Upper lobe of left lung (tissue), 4 donors: ENCODE results near the gene FAM53B.

ENCODE experiments used
- CTCF ChIP-seq, 6 experiments: fragments of 450-650 bp in 4 of 6; fragments of 200-600 bp in 2 of 6; sonication (generic) in 2 of 6; IDR thresholded peaks; one replicate each; pipeline ENCODE4 v1.5.1; 2016 to 2019; ENCODE audit warnings: antibody characterized with exemption in 6 of 6
- EP300 ChIP-seq, 4 donors: sonication (generic); formaldehyde crosslinking; IDR thresholded peaks; one replicate each; pipeline ENCODE4 v1.5.1; 2017; ENCODE audit warnings: antibody characterized with exemption in 4 of 4, control low read depth in 2 of 4
- POLR2A ChIP-seq, 4 donors: fragments of 450-650 bp; IDR thresholded peaks; one replicate each; pipeline ENCODE4 v1.5.1; 2016 to 2017; ENCODE audit warnings: antibody characterized with exemption in 4 of 4, mild to moderate bottlenecking in 2 of 4
- POLR2AphosphoS5 ChIP-seq, 2 donors: sonication (generic); formaldehyde crosslinking; IDR thresholded peaks; one replicate each; pipeline ENCODE4 v1.5.1; 2017; ENCODE audit warnings: antibody characterized with exemption in 2 of 2

DNA sequence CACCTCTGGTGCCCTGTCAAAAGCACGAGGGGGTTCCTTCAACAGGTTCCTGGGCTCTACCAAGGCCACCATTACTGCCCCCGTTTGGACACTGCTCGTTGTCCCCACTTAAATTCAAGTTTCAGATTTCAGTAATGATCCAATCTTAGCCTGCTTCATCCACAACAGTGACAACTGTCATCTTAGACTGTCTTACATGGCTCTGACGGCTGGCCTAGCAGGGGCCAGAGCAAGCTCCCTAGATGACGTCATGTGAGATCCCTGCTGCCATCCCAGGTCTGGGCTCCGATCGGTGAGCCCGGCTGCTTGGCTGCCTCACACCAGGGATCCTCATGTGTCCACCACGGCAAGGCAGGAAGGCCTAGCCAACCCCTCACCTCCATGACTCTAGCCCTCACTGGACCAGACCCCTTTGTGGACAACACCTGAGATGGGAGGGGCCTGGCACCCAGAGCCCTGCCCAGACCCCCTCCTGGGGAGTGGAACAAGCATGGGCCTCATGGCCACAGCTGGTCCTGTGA is 82.5 kb downstream of the FAM53B start:
- TF ChIP-seq POLR2A (IDR thresholded peaks at IDR 0.05) (no peak), CTCF (IDR thresholded peaks at IDR 0.05) (no peak), POLR2AphosphoS5 (IDR thresholded peaks at IDR 0.05) (no peak), EP300 (IDR thresholded peaks at IDR 0.05) (no peak)
